GM10248 (cell line): ENCODE measurements around the gene LAPTM5.

ENCODE experiments used
- CTCF ChIA-PET: fragments of 300-600 bp; sonication (Branson Sonifier 250); formaldehyde crosslinking; extraction: SDS; loops from one replicate; lab custom pipeline; 2021; ENCODE audit warnings: antibody characterized with exemption; lab: Yijun Ruan, JAX
- POLR2A ChIA-PET: fragments of 350-650 bp; sonication (Branson Sonifier 250); formaldehyde crosslinking; extraction: SDS; loops from one replicate; lab custom pipeline; 2020; ENCODE audit warnings: antibody characterized with exemption; lab: Yijun Ruan, JAX
- DNase-seq: peaks from one replicate; pipeline ENCODE4 v3.0.0; 2012; ENCODE audit errors: extremely low spot score
- CTCF ChIP-seq: IDR thresholded peaks from 2 replicates; pipeline ENCODE4 v1.5.1; 2012; ENCODE audit warnings: mild to moderate bottlenecking, low read depth; ENCODE audit errors: extremely low read depth, missing control alignments, control extremely low read depth

Gene LAPTM5

GRCh38 chr1:30787856-30788495 is 30.4 kb upstream of the LAPTM5 start:
- ChIA-PET POLR2A (no interaction called here), CTCF (interaction anchor here (1.0 to 16.7 kb wide), 5 partner anchors 8 to 123 kb away, joined by 4 to 611 read pairs (median 31); partner anchors contain the start of gene MATN1)
- no peak for DNase-seq
- TF ChIP-seq CTCF: no peak

DNA sequence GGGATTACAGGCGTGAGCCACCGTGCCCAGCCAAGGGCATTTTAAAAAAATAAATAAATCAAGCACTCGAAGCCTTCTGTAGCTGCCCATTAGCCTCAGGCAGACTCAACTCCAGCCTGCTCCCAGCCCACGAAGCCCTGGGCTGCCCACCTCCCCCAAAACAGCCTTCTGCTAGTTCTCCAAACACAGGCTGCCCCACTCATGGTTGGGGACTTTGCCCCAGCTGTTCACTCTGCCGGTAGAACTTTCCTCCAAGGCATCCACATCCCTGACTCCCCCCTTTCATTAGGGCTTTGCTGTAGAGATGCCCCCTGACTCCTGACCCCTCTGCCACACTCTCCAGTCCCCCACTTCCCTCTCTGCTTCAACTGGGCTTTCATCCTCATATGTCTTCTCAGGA is 29.7 kb upstream of the LAPTM5 start:
- DNase-seq: no peak
- POLR2A ChIA-PET: no interaction called here
- TF ChIP-seq CTCF: no peak
- CTCF ChIA-PET: interaction anchor here (1.3 to 16.7 kb wide), 7 partner anchors 8 to 141 kb away, joined by 3 to 611 read pairs (median 31); partner anchors contain the start of gene MATN1

- DNase-seq: no peak
- CTCF ChIA-PET: interaction anchor here (1.3 to 16.7 kb wide), 6 partner anchors 12 to 142 kb away, joined by 3 to 611 read pairs (median 34); partner anchors contain the start of gene MATN1
- POLR2A ChIA-PET: no interaction called here
- TF ChIP-seq CTCF: no peak
Measured at GRCh38 chr1:30786264-30786991, 28.9 kb upstream of the LAPTM5 start.

GRCh38 chr1:30785714-30786113 is 28.1 kb upstream of the LAPTM5 start:
- CTCF ChIA-PET: interaction anchor here (1.3 to 16.7 kb wide), 6 partner anchors 12 to 143 kb away, joined by 3 to 611 read pairs (median 34); partner anchors contain the start of gene MATN1
- POLR2A ChIA-PET: no interaction called here
- DNase-seq: no peak
- TF ChIP-seq CTCF: no peak

DNA sequence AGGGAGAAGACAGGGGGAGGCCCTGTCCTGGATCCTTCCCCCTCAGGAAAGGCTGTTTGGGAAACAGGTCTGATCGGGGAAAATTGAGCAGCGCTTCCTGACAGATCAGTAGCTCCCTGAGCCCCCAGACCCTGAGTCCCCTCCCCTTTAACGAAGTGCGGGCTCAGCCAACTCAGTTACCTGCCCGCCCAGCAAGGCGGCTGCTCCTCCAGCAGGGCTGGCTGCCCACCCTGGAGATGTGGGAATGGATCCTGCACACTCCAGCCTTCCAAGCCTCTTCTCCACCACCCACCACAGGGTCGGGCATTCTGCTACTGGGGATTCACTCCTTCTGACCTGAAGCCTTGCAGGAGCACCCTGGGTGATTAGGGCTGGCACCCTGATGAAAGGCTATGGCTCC is 27.6 kb upstream of the LAPTM5 start:
- no peak for TF ChIP-seq CTCF
- DNase-seq: no peak
- POLR2A ChIA-PET: no interaction called here
- CTCF ChIA-PET: interaction anchor here (1.8 to 16.7 kb wide), 4 partner anchors 10 to 143 kb away, joined by 4 to 611 read pairs (median 53); partner anchors contain the start of gene MATN1

- ChIA-PET POLR2A (interaction anchor here (0.8 to 0.9 kb wide), 2 partner anchors 37 to 65 kb away, joined by 3 read pairs; no protein-coding TSS in a partner anchor), CTCF (interaction anchor here (0.6 to 16.7 kb wide), 43 partner anchors 7 to 1547 kb away, joined by 3 to 611 read pairs (median 5); partner anchors contain the start of genes LAPTM5 and MATN1)
- TF ChIP-seq CTCF: no peak
- DNase-seq: no peak
Measured at GRCh38 chr1:30783256-30783915, 25.8 kb upstream of the LAPTM5 start.
